SH-SY5Y (cell line): Measurements from ENCODE around the gene ELF5.

ENCODE experiments used
- GATA2 ChIP-seq: IDR thresholded peaks from 2 replicates; pipeline ENCODE4 v1.6.1; 2011; ENCODE audit warnings: mild to moderate bottlenecking, low read depth, low read length
- GATA3 ChIP-seq: IDR thresholded peaks from 2 replicates; pipeline ENCODE4 v1.6.1; 2011; ENCODE audit warnings: low read depth, mild to moderate bottlenecking, low read length, moderate library complexity

ELF5 gene

GRCh38 chr11:34509336-34509876, 4.2 kb downstream of the ELF5 start:
- TF ChIP-seq GATA2 = peak; percentile 71
- TF ChIP-seq GATA3 = no peak

- TF ChIP-seq GATA2 (no peak), GATA3 (no peak)
Measured at GRCh38 chr11:34508524-34508923, 5.1 kb downstream of the ELF5 start.

- no peak for TF ChIP-seq GATA3
- TF ChIP-seq GATA2 = no peak
Measured at GRCh38 chr11:34507610-34508009, 6.0 kb downstream of the ELF5 start.

- TF ChIP-seq GATA3 (no peak), GATA2 (no peak)
Measured at GRCh38 chr11:34507156-34507555, 6.4 kb downstream of the ELF5 start.

- TF ChIP-seq GATA3 = no peak
- no peak for TF ChIP-seq GATA2
Measured at GRCh38 chr11:34505874-34506273, 7.7 kb downstream of the ELF5 start.

DNA sequence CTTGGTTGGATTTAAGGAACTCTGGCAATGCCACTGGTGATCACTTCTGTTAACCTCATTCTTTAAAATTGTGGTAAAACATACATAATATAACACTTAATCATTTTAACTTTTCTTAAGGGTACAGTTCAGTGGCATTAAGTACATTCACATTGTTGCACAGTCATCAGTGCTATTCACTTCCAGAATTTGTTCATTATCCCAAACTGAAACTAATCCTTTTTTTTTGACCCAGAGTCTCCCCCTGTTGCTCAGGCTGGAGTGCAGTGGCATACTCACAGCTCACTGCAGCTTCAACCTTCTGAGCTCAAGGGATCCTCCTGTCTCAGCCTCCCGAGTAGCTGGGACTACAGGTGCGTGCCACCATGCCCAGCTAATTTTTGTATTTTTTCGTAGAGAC, 10.6 kb downstream of the ELF5 start:
- no peak for TF ChIP-seq GATA3
- no peak for TF ChIP-seq GATA2

- no peak for TF ChIP-seq GATA2
- no peak for TF ChIP-seq GATA3
Measured at GRCh38 chr11:34501949-34502348, 11.6 kb downstream of the ELF5 start.

DNA sequence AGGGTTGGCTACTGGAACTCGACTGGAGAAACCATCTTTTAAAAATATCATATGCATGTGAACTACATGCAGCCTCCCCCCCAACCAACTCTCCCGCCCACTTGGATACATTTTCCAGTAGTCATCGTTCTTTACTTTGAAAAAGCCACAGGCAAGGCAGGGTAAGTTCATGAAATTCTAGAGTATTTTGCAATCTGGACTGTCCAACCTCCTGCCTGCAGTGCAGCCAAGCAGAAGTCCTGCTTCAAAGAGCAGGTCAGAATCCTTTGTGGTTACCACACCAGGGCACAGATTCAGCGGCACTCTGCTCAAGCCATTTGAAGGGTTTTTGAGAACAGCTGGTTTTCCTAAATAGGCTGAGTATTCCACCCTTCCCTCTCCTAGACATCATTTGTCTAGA, 12.1 kb downstream of the ELF5 start:
- TF ChIP-seq GATA2 (no peak), GATA3 (no peak)

DNA sequence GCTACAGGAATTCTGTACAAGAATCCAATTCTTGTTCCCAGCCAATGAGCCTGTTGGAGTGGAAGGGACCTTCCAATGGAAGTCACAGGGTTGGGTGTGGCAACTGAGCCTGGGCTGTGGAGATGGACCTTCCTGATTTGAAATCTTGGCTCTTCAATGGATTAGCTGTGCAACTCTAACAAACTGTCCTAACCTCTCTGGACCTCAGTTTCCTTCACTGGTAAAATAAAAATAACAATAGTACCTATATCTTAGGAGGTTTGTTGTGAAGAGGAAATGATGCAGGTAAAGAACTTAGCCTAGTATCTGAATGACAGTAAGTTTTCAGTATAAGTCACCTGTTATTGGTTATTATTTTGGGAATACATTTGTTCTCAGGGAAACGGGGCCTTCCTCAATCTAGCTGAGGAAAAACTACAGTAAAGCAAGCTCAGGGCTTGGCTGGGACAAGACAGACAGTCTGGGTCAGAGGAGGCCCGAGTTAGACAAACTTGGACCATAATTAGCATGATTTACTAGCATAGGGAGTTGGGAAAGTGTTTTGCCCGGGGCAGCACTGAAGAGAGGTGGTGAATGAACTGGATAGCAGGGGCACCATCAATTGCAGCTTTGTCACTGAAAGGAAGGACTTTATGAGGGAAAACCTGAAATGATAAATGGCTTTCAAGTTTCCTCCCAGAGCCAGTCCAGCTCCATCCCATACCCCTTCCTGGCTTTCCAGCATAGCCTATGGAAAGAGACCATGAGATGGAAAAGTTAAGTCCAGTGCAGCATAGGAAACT, 13.7 kb downstream of the ELF5 start:
- TF ChIP-seq GATA2 (no peak), GATA3 (no peak)

- TF ChIP-seq GATA2 = no peak
- no peak for TF ChIP-seq GATA3
Measured at GRCh38 chr11:34495724-34496377, 17.7 kb downstream of the ELF5 start.

DNA sequence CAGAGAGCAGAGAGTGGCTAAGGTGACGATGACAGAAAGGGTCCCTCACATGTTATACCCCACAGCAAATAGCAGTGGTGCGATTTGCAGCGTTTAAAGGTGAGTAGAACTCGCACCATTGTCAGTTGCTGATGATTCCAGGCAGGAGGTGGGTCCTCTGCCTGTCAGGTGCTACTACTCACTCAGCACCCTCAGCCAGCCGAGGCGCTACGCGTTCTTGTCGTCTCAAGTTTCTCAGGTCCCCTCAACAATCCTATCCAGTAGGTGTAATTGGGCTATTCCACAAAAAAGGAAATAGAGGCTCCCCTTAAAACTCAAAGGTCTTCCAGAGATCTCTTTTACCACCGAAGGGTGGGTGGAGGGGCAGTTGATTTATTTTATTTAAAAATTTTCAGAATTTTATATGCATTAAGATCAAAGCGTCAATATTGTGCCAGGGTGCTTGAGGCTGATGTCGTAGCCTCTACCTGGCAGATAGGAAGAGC, 18.3 kb downstream of the ELF5 start:
- TF ChIP-seq GATA2 = no peak
- no peak for TF ChIP-seq GATA3

DNA sequence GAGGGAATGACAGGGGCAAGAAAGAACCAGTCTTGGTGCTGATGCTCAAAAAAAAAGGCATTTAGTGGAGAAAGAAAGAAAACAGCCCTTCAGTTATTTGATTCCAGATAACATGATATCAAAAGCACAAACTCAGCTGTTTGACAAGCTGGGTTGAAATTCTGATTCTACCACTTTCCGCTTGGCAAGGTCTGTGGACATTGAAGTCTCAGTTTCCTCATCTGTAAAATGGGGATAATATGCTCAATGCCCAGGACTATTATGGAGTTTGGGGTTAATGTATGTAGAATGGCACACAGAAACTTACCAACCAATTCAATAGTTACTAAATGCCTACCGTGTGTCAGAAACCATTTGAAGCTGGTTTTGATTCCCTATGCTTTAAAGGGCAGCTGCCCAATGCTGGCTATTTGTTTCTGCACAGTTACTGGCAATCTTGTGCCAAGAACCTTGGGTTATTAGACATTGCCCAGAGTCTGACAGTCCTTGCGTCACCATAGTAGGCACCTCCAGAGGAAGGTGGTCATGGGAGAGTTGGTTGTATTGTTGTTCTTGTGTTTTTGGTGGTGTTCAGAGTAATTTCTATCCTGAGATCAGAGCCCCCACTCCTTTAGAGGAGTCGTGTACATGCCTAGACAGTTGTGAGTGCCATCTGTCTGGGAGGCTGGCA, 19.5 kb downstream of the ELF5 start:
- TF ChIP-seq GATA3 = no peak
- TF ChIP-seq GATA2 = no peak

GRCh38 chr11:34493468-34493867, 20.1 kb downstream of the ELF5 start:
- no peak for TF ChIP-seq GATA3
- no peak for TF ChIP-seq GATA2

DNA sequence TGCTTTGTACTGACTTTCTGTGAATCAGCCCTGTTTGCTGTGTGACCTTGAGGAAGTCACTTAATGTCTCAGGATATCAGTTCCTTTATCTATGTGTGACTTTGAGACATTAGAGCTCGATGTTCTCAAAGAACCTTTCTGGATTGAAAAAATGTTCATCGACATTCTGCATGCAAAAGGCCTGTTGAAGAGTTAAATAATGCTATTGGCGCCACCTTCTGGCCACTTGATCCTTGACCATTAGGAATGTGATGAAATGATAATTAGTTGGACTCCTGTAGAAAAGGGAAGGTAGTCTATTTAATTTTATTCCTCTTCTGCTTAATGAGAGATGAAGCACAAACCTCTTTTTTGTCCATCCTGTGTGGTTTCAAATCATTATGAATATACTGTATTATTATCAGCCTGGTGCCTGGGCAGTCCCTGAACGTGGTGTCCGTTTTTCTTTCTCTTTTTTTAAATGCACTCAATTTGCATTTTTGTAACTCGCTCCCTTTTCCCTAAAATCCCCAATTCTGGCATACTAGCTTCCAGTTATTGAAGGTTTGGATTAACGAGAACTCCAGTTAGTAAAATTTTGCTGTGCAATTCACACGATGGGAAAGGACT, 20.7 kb downstream of the ELF5 start:
- TF ChIP-seq GATA2 = no peak
- TF ChIP-seq GATA3 = no peak
